ENCODE data around the gene EZH2.

Gene EZH2

GRCh38 chr7:148849393-148850098 lies 34.5 kb downstream of the EZH2 start:
- Histone ChIP-seq H3K27me3 (ENCODE audit: control insufficient read depth, insufficient read depth, low read length) (no peaks in the 10 kb centered on the region), H3K4me3 (ENCODE audit: low read length) (no peak overlapping the region), H3K9ac (ENCODE audit: low read length) (no peak overlapping the region), H3K9me3 (ENCODE audit: control insufficient read depth, low read length) (no peaks in the 10 kb centered on the region), H3K36me3 (ENCODE audit: control insufficient read depth, insufficient read depth, low read length) (no peaks in the 10 kb centered on the region), H3K4me1 (ENCODE audit: control insufficient read depth, insufficient read depth, low read length) (no peaks in the 10 kb centered on the region)

DNA sequence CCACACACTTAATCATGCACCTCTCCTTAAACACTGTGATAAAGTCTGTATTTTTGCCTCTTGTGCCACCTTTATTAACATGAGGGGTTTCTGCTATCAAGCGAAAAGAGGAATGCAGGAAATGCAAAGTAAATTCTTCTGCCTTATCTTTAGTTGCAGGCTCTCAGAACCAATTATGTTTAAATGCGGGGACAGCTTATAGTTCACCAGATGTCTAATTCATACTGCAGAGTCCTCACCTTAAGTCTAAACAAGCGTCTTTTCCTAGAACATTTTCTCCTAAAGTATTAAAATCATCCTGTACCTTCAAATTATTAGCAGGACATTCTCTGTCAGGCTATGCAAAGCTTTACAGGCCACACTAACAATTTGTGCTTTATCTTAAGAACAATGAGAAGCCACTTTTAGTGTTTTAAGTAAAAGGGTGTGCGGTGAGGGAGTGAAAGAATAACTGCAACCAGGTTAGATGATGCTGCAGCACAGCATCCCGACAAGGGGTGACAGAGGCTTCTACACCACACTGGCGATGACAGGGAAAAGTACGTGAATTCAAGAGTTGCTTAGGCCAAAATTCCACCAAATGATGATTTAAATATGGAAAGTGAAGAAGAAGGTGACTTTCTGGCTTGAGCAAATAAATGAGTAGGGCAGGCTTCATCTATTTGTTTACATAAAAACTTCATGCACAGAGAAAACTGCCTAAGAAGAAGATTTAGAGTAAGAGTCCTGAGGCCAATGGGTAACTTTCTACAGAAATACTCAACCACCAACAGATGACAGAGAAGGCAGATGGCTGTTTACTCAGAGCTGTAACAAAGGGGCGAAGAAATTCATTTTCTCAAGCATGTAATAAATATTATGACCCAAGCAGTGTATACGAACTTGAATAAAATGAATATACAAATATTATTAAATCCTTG lies 36.0 kb downstream of the EZH2 start:
- no peaks in the 10 kb centered on the region for H3K4me1 ChIP-seq (ENCODE audit: control insufficient read depth, insufficient read depth, low read length)
- H3K9ac ChIP-seq (ENCODE audit: low read length), result no peak overlapping the region
- no peaks in the 10 kb centered on the region for H3K9me3 ChIP-seq (ENCODE audit: control insufficient read depth, low read length)
- H3K36me3 ChIP-seq (ENCODE audit: control insufficient read depth, insufficient read depth, low read length), result no peaks in the 10 kb centered on the region
- H3K4me3 ChIP-seq (ENCODE audit: low read length), result no peak overlapping the region
- H3K27me3 ChIP-seq (ENCODE audit: control insufficient read depth, insufficient read depth, low read length), result no peaks in the 10 kb centered on the region

GRCh38 chr7:148838905-148839304 lies 45.2 kb downstream of the EZH2 start:
- H3K27me3 ChIP-seq (ENCODE audit: control insufficient read depth, insufficient read depth, low read length), result no peaks in the 10 kb centered on the region
- no peaks in the 10 kb centered on the region for H3K9me3 ChIP-seq (ENCODE audit: control insufficient read depth, low read length)
- H3K4me3 ChIP-seq (ENCODE audit: low read length), result no peak overlapping the region

DNA sequence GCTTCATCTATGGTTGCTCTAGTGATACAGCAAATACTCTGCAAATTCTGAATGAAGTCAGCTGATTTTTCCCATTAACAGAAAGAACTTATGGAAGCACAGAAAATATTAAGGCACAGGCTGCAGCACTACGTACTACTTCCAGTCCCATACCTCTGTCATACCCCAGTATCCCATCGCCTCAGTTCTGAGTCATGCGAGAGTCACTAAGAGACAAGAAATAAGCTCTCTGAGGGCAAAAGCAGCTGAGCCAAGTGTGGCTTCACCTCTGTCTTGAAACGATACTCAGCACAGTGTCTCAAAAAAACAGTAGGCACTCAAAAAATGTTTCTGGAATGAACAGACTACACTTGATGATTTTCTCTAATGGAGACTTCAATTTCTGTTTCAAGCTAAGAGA lies 48.2 kb downstream of the EZH2 start:
- Histone ChIP-seq H3K27me3 (ENCODE audit: control insufficient read depth, insufficient read depth, low read length) (no peaks in the 10 kb centered on the region), H3K36me3 (ENCODE audit: control insufficient read depth, insufficient read depth, low read length) (no peaks in the 10 kb centered on the region), H3K9ac (ENCODE audit: low read length) (no peak overlapping the region), H3K4me1 (ENCODE audit: control insufficient read depth, insufficient read depth, low read length) (no peaks in the 10 kb centered on the region), H3K4me3 (ENCODE audit: low read length) (no peak overlapping the region), H3K9me3 (ENCODE audit: control insufficient read depth, low read length) (no peaks in the 10 kb centered on the region)

More at GRCh38 chr7:148838905-148839304, 45.2 kb downstream of the EZH2 start:
- no peaks in the 10 kb centered on the region for H3K4me1 ChIP-seq (ENCODE audit: control insufficient read depth, insufficient read depth, low read length)
- no peaks in the 10 kb centered on the region for H3K36me3 ChIP-seq (ENCODE audit: control insufficient read depth, insufficient read depth, low read length)
- H3K9ac ChIP-seq (ENCODE audit: low read length), result no peak overlapping the region

- Histone ChIP-seq H3K27me3 (ENCODE audit: control insufficient read depth, insufficient read depth, low read length) (no peaks in the 10 kb centered on the region), H3K4me1 (ENCODE audit: control insufficient read depth, insufficient read depth, low read length) (no peaks in the 10 kb centered on the region), H3K9ac (ENCODE audit: low read length) (no peak overlapping the region), H3K4me3 (ENCODE audit: low read length) (no peak overlapping the region), H3K9me3 (ENCODE audit: control insufficient read depth, low read length) (no peaks in the 10 kb centered on the region), H3K36me3 (ENCODE audit: control insufficient read depth, insufficient read depth, low read length) (no peaks in the 10 kb centered on the region)
Measured at GRCh38 chr7:148834605-148835004, 49.5 kb downstream of the EZH2 start.

GRCh38 chr7:148831782-148832181 lies 52.3 kb downstream of the EZH2 start:
- Histone ChIP-seq H3K9me3 (ENCODE audit: control insufficient read depth, low read length) (no peaks in the 10 kb centered on the region), H3K9ac (ENCODE audit: low read length) (no peak overlapping the region), H3K36me3 (ENCODE audit: control insufficient read depth, insufficient read depth, low read length) (no peaks in the 10 kb centered on the region), H3K4me1 (ENCODE audit: control insufficient read depth, insufficient read depth, low read length) (no peaks in the 10 kb centered on the region), H3K27me3 (ENCODE audit: control insufficient read depth, insufficient read depth, low read length) (no peaks in the 10 kb centered on the region), H3K4me3 (ENCODE audit: low read length) (no peak overlapping the region)

DNA sequence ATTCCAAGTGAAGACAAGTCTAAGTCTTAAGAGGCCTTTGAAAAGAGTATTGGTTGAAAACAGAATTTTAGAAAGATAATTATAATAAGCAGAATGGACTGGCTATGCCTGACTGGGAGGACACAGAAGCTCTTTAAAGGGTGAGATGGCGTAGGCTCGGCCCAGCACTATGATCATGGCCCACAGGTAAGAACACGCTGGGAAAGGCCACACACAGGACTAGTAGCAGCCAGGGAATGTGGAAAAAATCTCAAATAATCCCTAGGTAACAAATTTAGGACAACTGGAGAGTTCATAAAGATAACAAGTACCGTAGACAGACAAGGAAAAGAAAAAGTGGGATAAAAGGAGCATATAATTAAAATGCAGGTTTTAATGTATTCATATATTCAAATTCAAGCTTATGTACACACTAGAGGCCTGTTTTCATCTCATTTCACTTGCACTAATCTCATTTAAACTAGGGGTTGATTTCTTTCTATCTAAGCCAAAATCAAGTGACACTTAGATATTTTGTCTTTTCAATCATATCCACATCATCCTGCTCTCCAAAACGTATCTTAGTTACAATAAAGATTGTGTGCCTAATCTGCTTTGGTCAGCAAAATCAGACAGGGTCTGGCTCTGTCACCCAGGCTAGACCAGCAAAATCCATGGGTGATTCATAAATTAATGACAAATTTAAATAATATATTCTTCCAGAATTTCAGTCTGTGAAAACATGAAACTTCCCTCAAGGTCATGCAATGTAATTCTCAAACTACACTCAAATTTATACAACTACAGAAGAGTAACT lies 53.0 kb downstream of the EZH2 start:
- no peak overlapping the region for H3K9ac ChIP-seq (ENCODE audit: low read length)
- H3K4me1 ChIP-seq (ENCODE audit: control insufficient read depth, insufficient read depth, low read length), result no peaks in the 10 kb centered on the region
- H3K27me3 ChIP-seq (ENCODE audit: control insufficient read depth, insufficient read depth, low read length), result no peaks in the 10 kb centered on the region
- no peaks in the 10 kb centered on the region for H3K9me3 ChIP-seq (ENCODE audit: control insufficient read depth, low read length)
- no peak overlapping the region for H3K4me3 ChIP-seq (ENCODE audit: low read length)
- H3K36me3 ChIP-seq (ENCODE audit: control insufficient read depth, insufficient read depth, low read length), result no peaks in the 10 kb centered on the region

GRCh38 chr7:148828965-148829364 lies 55.1 kb downstream of the EZH2 start:
- Histone ChIP-seq H3K4me1 (ENCODE audit: control insufficient read depth, insufficient read depth, low read length) (no peaks in the 10 kb centered on the region), H3K9ac (ENCODE audit: low read length) (no peak overlapping the region), H3K4me3 (ENCODE audit: low read length) (no peak overlapping the region)

GRCh38 chr7:148825338-148825737 lies 58.8 kb downstream of the EZH2 start:
- H3K4me1 ChIP-seq (ENCODE audit: control insufficient read depth, insufficient read depth, low read length), result no peaks in the 10 kb centered on the region

More at GRCh38 chr7:148828965-148829364, 55.1 kb downstream of the EZH2 start:
- Histone ChIP-seq H3K27me3 (ENCODE audit: control insufficient read depth, insufficient read depth, low read length) (no peaks in the 10 kb centered on the region), H3K9me3 (ENCODE audit: control insufficient read depth, low read length) (no peaks in the 10 kb centered on the region), H3K36me3 (ENCODE audit: control insufficient read depth, insufficient read depth, low read length) (no peaks in the 10 kb centered on the region)

GRCh38 chr7:148824864-148825263 lies 59.2 kb downstream of the EZH2 start:
- H3K36me3 ChIP-seq (ENCODE audit: control insufficient read depth, insufficient read depth, low read length), result no peaks in the 10 kb centered on the region
- H3K27me3 ChIP-seq (ENCODE audit: control insufficient read depth, insufficient read depth, low read length), result no peaks in the 10 kb centered on the region
- H3K9ac ChIP-seq (ENCODE audit: low read length), result no peak overlapping the region
- no peak overlapping the region for H3K4me3 ChIP-seq (ENCODE audit: low read length)
- H3K9me3 ChIP-seq (ENCODE audit: control insufficient read depth, low read length), result no peaks in the 10 kb centered on the region
- no peaks in the 10 kb centered on the region for H3K4me1 ChIP-seq (ENCODE audit: control insufficient read depth, insufficient read depth, low read length)

More at GRCh38 chr7:148825338-148825737, 58.8 kb downstream of the EZH2 start:
- no peaks in the 10 kb centered on the region for H3K27me3 ChIP-seq (ENCODE audit: control insufficient read depth, insufficient read depth, low read length)
- no peak overlapping the region for H3K4me3 ChIP-seq (ENCODE audit: low read length)
- H3K9me3 ChIP-seq (ENCODE audit: control insufficient read depth, low read length), result no peaks in the 10 kb centered on the region
- H3K36me3 ChIP-seq (ENCODE audit: control insufficient read depth, insufficient read depth, low read length), result no peaks in the 10 kb centered on the region
- H3K9ac ChIP-seq (ENCODE audit: low read length), result no peak overlapping the region

DNA sequence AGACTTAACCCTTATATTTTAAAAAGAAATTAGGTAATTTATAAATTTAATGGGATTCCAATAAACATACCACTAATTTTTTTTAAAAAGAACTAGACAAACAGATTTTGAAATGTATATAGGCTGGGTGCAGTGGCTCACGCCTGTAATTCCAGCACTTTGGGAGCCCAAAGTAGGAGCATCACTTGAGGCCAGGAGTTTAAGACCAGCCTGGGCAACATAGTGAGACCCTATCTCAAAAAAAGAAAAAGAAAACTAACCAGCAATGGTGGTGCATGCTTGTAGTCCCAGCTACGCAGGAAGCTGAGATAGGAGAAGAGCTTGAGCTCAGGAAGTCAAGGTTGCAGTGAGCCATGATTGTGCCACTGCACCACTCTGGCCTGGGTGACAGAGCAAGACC lies 62.7 kb downstream of the EZH2 start:
- Histone ChIP-seq H3K36me3 (ENCODE audit: control insufficient read depth, insufficient read depth, low read length) (no peaks in the 10 kb centered on the region), H3K4me3 (ENCODE audit: low read length) (no peak overlapping the region), H3K27me3 (ENCODE audit: control insufficient read depth, insufficient read depth, low read length) (no peaks in the 10 kb centered on the region), H3K9ac (ENCODE audit: low read length) (no peak overlapping the region), H3K4me1 (ENCODE audit: control insufficient read depth, insufficient read depth, low read length) (no peaks in the 10 kb centered on the region), H3K9me3 (ENCODE audit: control insufficient read depth, low read length) (no peaks in the 10 kb centered on the region)
